Measurements from ENCODE around the gene PLCB4.

PLCB4 gene

DNA sequence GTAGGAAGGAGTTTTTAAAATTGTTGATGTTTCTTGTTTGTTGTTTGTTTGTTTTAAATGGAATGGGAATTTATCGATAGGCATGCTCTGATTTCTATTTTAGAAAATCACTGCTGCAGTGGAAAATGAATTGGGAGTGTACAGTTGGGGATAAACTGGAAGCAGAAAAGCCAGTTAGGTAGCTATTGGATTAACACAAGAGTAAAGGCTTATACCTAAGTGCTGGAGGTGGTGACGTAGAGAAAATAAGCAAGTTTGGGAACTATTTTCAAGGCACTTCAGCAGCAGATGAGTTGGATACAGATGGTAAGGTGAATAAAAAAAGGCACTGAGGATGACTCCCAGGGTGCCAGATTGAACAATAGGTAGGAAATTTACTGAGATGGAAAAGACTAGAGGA lies 164.9 kb downstream of the PLCB4 start:
- TF ChIP-seq TAF1 (IDR thresholded peaks at IDR 0.05; ENCODE audit: borderline replicate concordance, insufficient read depth, low read length) (no peak), SIN3A (IDR thresholded peaks at IDR 0.05; ENCODE audit: borderline replicate concordance, insufficient read depth, low read length) (no peak)

DNA sequence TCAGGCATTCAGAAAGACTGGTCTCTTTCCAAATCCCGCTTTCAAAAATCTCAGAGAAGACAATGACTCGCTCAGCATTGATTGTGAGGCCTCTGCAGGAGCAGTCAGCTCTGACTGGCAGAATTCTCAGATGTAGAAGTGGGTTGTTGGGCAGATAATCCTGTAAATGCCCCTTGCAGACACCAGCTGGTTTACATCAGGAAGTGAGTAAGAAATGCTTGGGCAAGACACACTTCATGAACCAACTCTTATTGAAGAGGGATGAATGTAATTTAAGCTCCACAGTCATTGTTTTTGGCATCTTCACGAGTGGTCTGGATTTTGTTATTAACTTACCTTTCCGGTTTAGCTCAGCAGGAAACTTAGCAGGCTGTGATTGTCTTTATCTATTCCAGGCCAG lies 166.6 kb downstream of the PLCB4 start:
- no peak for TF ChIP-seq POLR2AphosphoS5 (IDR thresholded peaks at IDR 0.05; ENCODE audit: low read depth, low read length)
- no peak for TF ChIP-seq TAF1 (IDR thresholded peaks at IDR 0.05; ENCODE audit: borderline replicate concordance, insufficient read depth, low read length)
- no peak for TF ChIP-seq SIN3A (IDR thresholded peaks at IDR 0.05; ENCODE audit: borderline replicate concordance, insufficient read depth, low read length)
- TF ChIP-seq, protein P1, sequence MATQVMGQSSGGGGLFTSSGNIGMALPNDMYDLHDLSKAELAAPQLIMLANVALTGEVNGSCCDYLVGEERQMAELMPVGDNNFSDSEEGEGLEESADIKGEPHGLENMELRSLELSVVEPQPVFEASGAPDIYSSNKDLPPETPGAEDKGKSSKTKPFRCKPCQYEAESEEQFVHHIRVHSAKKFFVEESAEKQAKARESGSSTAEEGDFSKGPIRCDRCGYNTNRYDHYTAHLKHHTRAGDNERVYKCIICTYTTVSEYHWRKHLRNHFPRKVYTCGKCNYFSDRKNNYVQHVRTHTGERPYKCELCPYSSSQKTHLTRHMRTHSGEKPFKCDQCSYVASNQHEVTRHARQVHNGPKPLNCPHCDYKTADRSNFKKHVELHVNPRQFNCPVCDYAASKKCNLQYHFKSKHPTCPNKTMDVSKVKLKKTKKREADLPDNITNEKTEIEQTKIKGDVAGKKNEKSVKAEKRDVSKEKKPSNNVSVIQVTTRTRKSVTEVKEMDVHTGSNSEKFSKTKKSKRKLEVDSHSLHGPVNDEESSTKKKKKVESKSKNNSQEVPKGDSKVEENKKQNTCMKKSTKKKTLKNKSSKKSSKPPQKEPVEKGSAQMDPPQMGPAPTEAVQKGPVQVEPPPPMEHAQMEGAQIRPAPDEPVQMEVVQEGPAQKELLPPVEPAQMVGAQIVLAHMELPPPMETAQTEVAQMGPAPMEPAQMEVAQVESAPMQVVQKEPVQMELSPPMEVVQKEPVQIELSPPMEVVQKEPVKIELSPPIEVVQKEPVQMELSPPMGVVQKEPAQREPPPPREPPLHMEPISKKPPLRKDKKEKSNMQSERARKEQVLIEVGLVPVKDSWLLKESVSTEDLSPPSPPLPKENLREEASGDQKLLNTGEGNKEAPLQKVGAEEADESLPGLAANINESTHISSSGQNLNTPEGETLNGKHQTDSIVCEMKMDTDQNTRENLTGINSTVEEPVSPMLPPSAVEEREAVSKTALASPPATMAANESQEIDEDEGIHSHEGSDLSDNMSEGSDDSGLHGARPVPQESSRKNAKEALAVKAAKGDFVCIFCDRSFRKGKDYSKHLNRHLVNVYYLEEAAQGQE (IDR thresholded peaks at IDR 0.05; ENCODE audit: insufficient read depth in 1 of 2, low read depth in 2 of 2, low read length in 2 of 2): no peak
- no peak for TF ChIP-seq FOXP2 (optimal IDR thresholded peaks at IDR 0.05; ENCODE audit: borderline replicate concordance, extremely low read depth, extremely low read length, insufficient read depth)

DNA sequence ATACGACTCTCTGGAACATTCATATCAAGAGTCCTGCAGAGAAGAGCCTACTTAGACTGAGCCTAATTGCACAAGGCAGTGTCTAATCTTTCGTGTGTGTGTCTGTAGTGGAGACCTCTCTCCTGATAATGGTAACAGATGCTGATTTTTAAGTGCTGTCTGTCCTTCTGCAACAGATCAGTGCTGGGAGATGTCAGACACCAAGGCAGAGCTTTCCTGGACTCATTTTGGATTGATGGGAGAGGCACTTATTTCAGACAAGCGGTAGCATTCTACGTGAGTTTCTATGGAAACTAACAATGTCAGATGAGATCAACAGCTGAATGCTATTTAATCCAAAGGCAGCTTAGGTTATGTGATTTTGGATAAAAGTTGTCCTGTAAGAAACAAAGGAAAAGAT lies 167.6 kb downstream of the PLCB4 start:
- TF ChIP-seq TAF1 (IDR thresholded peaks at IDR 0.05; ENCODE audit: borderline replicate concordance, insufficient read depth, low read length) (no peak), FOXP2 (optimal IDR thresholded peaks at IDR 0.05; ENCODE audit: borderline replicate concordance, extremely low read depth, extremely low read length, insufficient read depth) (no peak), POLR2AphosphoS5 (IDR thresholded peaks at IDR 0.05; ENCODE audit: low read depth, low read length) (no peak), SIN3A (IDR thresholded peaks at IDR 0.05; ENCODE audit: borderline replicate concordance, insufficient read depth, low read length) (no peak)
- TF ChIP-seq, protein P1 (IDR thresholded peaks at IDR 0.05; ENCODE audit: insufficient read depth in 1 of 2, low read depth in 2 of 2, low read length in 2 of 2): no peak

DNA sequence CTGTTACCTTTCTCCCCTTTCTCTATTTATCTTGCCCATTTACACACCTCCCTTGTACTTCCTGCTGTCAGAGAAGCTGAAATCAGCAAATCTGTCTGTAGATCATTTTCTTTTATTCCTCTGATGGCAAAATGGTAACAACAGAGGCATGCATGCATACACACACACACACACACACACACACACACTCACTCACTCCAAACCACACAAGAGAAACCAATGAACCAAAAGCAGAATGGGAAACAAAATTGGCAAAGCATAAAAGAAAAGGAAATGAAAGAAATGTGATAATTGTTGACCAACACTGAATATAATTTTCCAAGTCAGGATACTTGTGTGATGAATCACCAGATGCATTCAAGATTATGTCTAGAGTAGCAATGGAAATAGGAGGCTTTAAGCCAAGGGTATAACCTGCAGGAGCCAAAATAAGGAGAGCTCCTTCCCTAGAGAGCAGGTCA lies 172.4 kb downstream of the PLCB4 start:
- TF ChIP-seq FOXP2 (optimal IDR thresholded peaks at IDR 0.05; ENCODE audit: borderline replicate concordance, extremely low read depth, extremely low read length, insufficient read depth): no peak
- no peak for TF ChIP-seq POLR2AphosphoS5 (IDR thresholded peaks at IDR 0.05; ENCODE audit: low read depth, low read length)
- TF ChIP-seq, protein P1 (IDR thresholded peaks at IDR 0.05; ENCODE audit: insufficient read depth in 1 of 2, low read depth in 2 of 2, low read length in 2 of 2): no peak
- no peak for TF ChIP-seq SIN3A (IDR thresholded peaks at IDR 0.05; ENCODE audit: borderline replicate concordance, insufficient read depth, low read length)

DNA sequence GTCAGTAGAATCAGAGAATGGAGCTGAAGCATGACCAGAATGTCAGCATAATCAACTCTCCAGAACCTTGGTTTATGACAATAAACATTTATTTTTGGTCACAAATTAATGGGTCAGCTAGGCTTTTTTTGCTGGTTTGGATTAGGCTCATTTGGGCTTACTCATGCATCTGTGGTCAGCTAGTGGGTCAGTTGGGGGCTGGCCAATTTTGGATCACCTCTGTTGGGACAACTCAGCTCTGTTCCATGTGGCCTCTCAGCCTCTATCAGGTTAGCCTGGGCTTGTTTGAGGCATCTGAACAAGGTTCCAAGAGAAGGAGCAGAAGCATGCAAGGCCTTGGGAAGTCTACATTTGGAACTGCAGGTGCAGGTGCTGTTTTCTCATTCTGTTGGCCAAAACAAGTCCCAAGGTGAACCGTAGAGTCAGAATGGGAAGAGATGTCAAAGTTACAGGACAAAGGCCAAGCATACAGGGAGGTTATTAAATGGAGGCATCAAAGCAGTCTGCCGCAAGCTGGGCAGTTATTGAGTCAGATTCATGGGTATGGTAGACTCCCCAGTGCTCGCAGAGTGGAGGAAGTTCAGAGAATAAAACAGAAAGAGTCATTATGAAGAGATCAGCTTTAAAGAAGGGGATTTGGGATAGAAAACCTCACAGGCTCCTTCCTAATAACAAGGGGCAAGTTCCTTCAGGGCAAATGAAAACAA lies 173.0 kb downstream of the PLCB4 start:
- no peak for TF ChIP-seq FOXP2 (optimal IDR thresholded peaks at IDR 0.05; ENCODE audit: borderline replicate concordance, extremely low read depth, extremely low read length, insufficient read depth)
- TF ChIP-seq TAF1 (IDR thresholded peaks at IDR 0.05; ENCODE audit: borderline replicate concordance, insufficient read depth, low read length): no peak
- TF ChIP-seq POLR2AphosphoS5 (IDR thresholded peaks at IDR 0.05; ENCODE audit: low read depth, low read length): no peak
- no peak for TF ChIP-seq SIN3A (IDR thresholded peaks at IDR 0.05; ENCODE audit: borderline replicate concordance, insufficient read depth, low read length)
- TF ChIP-seq, protein P1 (IDR thresholded peaks at IDR 0.05; ENCODE audit: insufficient read depth in 1 of 2, low read depth in 2 of 2, low read length in 2 of 2): no peak

Data from PFSK-1 (cell line).